ENCODE results near the gene EEF1G. TPM values are rescaled to one million over a fixed set of nuclear protein-coding genes. Genes with fewer than 3 reads are reported as not detected.

The EEF1G gene
- polyA plus RNA-seq, 1 donor: 2,426 TPM

- peak in 1 of 2 donors; percentile 27 for DNase-seq
- WGBS (ENCODE audit: insufficient coverage, low lambda C conversion rate): no CpG with 5 or more reads among the region's 15 CpGs
- H3K27ac ChIP-seq (ENCODE audit: low read length): peak overlapping the region; percentile 78
- no peaks in the 10 kb centered on the region for H3K9me3 ChIP-seq (ENCODE audit: control insufficient read depth, low read depth, low read length)
- no peak overlapping the region for H3K4me3 ChIP-seq (ENCODE audit: low read length)
- H3K4me1 ChIP-seq (ENCODE audit: control insufficient read depth, insufficient read depth, low read length): peaks cover 40% of the 10 kb centered on the region
- H3K27me3 ChIP-seq (ENCODE audit: control insufficient read depth, insufficient read depth, low read length): no peaks in the 10 kb centered on the region
- H3K36me3 ChIP-seq (ENCODE audit: control insufficient read depth, insufficient read depth, low read length): peaks cover 37% of the 10 kb centered on the region
Measured at GRCh38 chr11:62613291-62613778, 39.6 kb upstream of the EEF1G start.

- Histone ChIP-seq H3K27ac (ENCODE audit: low read length) (peak within 1 kb of the TSS; percentile 78), H3K4me1 (ENCODE audit: control insufficient read depth, insufficient read depth, low read length) (peaks cover 40% of the 10 kb centered on the region), H3K36me3 (ENCODE audit: control insufficient read depth, insufficient read depth, low read length) (peaks cover 37% of the 10 kb centered on the region), H3K27me3 (ENCODE audit: control insufficient read depth, insufficient read depth, low read length) (no peaks in the 10 kb centered on the region), H3K9me3 (ENCODE audit: control insufficient read depth, low read depth, low read length) (no peaks in the 10 kb centered on the region), H3K4me3 (ENCODE audit: low read length) (peak within 1 kb of the TSS; percentile 74)
- peak; percentile 61 to 73 for DNase-seq
- WGBS (ENCODE audit: insufficient coverage, low lambda C conversion rate): no CpG with 5 or more reads among the region's 91 CpGs
Measured at GRCh38 chr11:62612366-62613290, 38.9 kb upstream of the EEF1G start, which contains the start of the genes EML3 and ROM1. TSS of gene EML3 (minus strand) at chr11:62612775. CDS start at chr11:62612457, 318 bp downstream. TSS of gene ROM1 (plus strand) at chr11:62613257. CDS start at chr11:62613282, 25 bp downstream.

- peak in 1 of 2 donors; percentile 63 for DNase-seq
- peaks cover 40% of the 10 kb centered on the region for H3K4me1 ChIP-seq (ENCODE audit: control insufficient read depth, insufficient read depth, low read length)
- no CpG with 5 or more reads among the region's 34 CpGs for WGBS (ENCODE audit: insufficient coverage, low lambda C conversion rate)
- peak overlapping the region; percentile 74 for H3K4me3 ChIP-seq (ENCODE audit: low read length)
- H3K9me3 ChIP-seq (ENCODE audit: control insufficient read depth, low read depth, low read length): no peaks in the 10 kb centered on the region
- peaks cover 36% of the 10 kb centered on the region for H3K36me3 ChIP-seq (ENCODE audit: control insufficient read depth, insufficient read depth, low read length)
- no peaks in the 10 kb centered on the region for H3K27me3 ChIP-seq (ENCODE audit: control insufficient read depth, insufficient read depth, low read length)
- peak overlapping the region; percentile 74 for H3K27ac ChIP-seq (ENCODE audit: low read length)
Measured at GRCh38 chr11:62611705-62612365, 38.1 kb upstream of the EEF1G start.

GRCh38 chr11:62610814-62611704 is 37.4 kb upstream of the EEF1G start:
- Histone ChIP-seq H3K27me3 (ENCODE audit: control insufficient read depth, insufficient read depth, low read length) (no peaks in the 10 kb centered on the region), H3K27ac (ENCODE audit: low read length) (no peak overlapping the region), H3K4me1 (ENCODE audit: control insufficient read depth, insufficient read depth, low read length) (peaks cover 40% of the 10 kb centered on the region), H3K36me3 (ENCODE audit: control insufficient read depth, insufficient read depth, low read length) (peaks cover 33% of the 10 kb centered on the region), H3K9me3 (ENCODE audit: control insufficient read depth, low read depth, low read length) (no peaks in the 10 kb centered on the region), H3K4me3 (ENCODE audit: low read length) (peak overlapping the region; percentile 74)
- DNase-seq: no peak
- WGBS (ENCODE audit: insufficient coverage, low lambda C conversion rate): no CpG with 5 or more reads among the region's 28 CpGs

GRCh38 chr11:62610403-62610802 is 36.7 kb upstream of the EEF1G start:
- Histone ChIP-seq H3K4me3 (ENCODE audit: low read length) (no peak overlapping the region), H3K27ac (ENCODE audit: low read length) (no peak overlapping the region), H3K9me3 (ENCODE audit: control insufficient read depth, low read depth, low read length) (peaks cover 2% of the 10 kb centered on the region), H3K36me3 (ENCODE audit: control insufficient read depth, insufficient read depth, low read length) (peaks cover 36% of the 10 kb centered on the region), H3K4me1 (ENCODE audit: control insufficient read depth, insufficient read depth, low read length) (peaks cover 40% of the 10 kb centered on the region), H3K27me3 (ENCODE audit: control insufficient read depth, insufficient read depth, low read length) (no peaks in the 10 kb centered on the region)
- DNase-seq: no peak
- WGBS (ENCODE audit: insufficient coverage, low lambda C conversion rate): no CpG with 5 or more reads among the region's 6 CpGs

- no CpG with 5 or more reads among the region's 12 CpGs for WGBS (ENCODE audit: insufficient coverage, low lambda C conversion rate)
- Histone ChIP-seq H3K4me1 (ENCODE audit: control insufficient read depth, insufficient read depth, low read length) (peaks cover 24% of the 10 kb centered on the region), H3K9me3 (ENCODE audit: control insufficient read depth, low read depth, low read length) (peaks cover 2% of the 10 kb centered on the region)
Measured at GRCh38 chr11:62608776-62609175, 35.1 kb upstream of the EEF1G start.

GRCh38 chr11:62607714-62608113 is 34.0 kb upstream of the EEF1G start:
- no peak for DNase-seq
- no peak overlapping the region for H3K4me3 ChIP-seq (ENCODE audit: low read length)
- H3K27ac ChIP-seq (ENCODE audit: low read length): no peak overlapping the region
- H3K27me3 ChIP-seq (ENCODE audit: control insufficient read depth, insufficient read depth, low read length): no peaks in the 10 kb centered on the region
- WGBS (ENCODE audit: insufficient coverage, low lambda C conversion rate): no CpG with 5 or more reads among the region's 4 CpGs
- peaks cover 35% of the 10 kb centered on the region for H3K36me3 ChIP-seq (ENCODE audit: control insufficient read depth, insufficient read depth, low read length)
- H3K4me1 ChIP-seq (ENCODE audit: control insufficient read depth, insufficient read depth, low read length): peaks cover 16% of the 10 kb centered on the region
- H3K9me3 ChIP-seq (ENCODE audit: control insufficient read depth, low read depth, low read length): peaks cover 2% of the 10 kb centered on the region

More at GRCh38 chr11:62608776-62609175, 35.1 kb upstream of the EEF1G start:
- Histone ChIP-seq H3K36me3 (ENCODE audit: control insufficient read depth, insufficient read depth, low read length) (peaks cover 35% of the 10 kb centered on the region), H3K27me3 (ENCODE audit: control insufficient read depth, insufficient read depth, low read length) (no peaks in the 10 kb centered on the region), H3K4me3 (ENCODE audit: low read length) (no peak overlapping the region), H3K27ac (ENCODE audit: low read length) (no peak overlapping the region)
- DNase-seq: no peak

- Histone ChIP-seq H3K27me3 (ENCODE audit: control insufficient read depth, insufficient read depth, low read length) (no peaks in the 10 kb centered on the region), H3K4me3 (ENCODE audit: low read length) (no peak overlapping the region), H3K4me1 (ENCODE audit: control insufficient read depth, insufficient read depth, low read length) (peaks cover 8% of the 10 kb centered on the region), H3K27ac (ENCODE audit: low read length) (no peak overlapping the region), H3K9me3 (ENCODE audit: control insufficient read depth, low read depth, low read length) (peaks cover 4% of the 10 kb centered on the region), H3K36me3 (ENCODE audit: control insufficient read depth, insufficient read depth, low read length) (peaks cover 35% of the 10 kb centered on the region)
- no peak for DNase-seq
- WGBS (ENCODE audit: insufficient coverage, low lambda C conversion rate): no CpG with 5 or more reads among the region's 15 CpGs
Measured at GRCh38 chr11:62605902-62606301, 32.2 kb upstream of the EEF1G start.

GRCh38 chr11:62605467-62605866 is 31.8 kb upstream of the EEF1G start:
- Histone ChIP-seq H3K4me3 (ENCODE audit: low read length) (no peak overlapping the region), H3K4me1 (ENCODE audit: control insufficient read depth, insufficient read depth, low read length) (peaks cover 9% of the 10 kb centered on the region), H3K27me3 (ENCODE audit: control insufficient read depth, insufficient read depth, low read length) (no peaks in the 10 kb centered on the region), H3K36me3 (ENCODE audit: control insufficient read depth, insufficient read depth, low read length) (peaks cover 35% of the 10 kb centered on the region), H3K9me3 (ENCODE audit: control insufficient read depth, low read depth, low read length) (peaks cover 5% of the 10 kb centered on the region), H3K27ac (ENCODE audit: low read length) (no peak overlapping the region)
- no CpG with 5 or more reads among the region's 6 CpGs for WGBS (ENCODE audit: insufficient coverage, low lambda C conversion rate)
- DNase-seq: no peak
